HepG2 (cell line): ENCODE measurements around the gene CAMK1D. TPM values are rescaled to one million over a fixed set of nuclear protein-coding genes. Genes with fewer than 3 reads are reported as not detected.

Experiments
- ATAC-seq: fragments of 200-7000 bp; cut with Tn5 transposase; 3 replicates; pipeline ENCODE4 v1.9.1; 2020; ENCODE audit warnings: mild to moderate bottlenecking, moderate library complexity
- BruUV-seq: library from RNA; stranded (reverse); fragments of 400-500 nt; replicated peaks from 2 replicates; lab custom pipeline; 2021; lab: Mats Ljungman, UMichigan
- CTCF ChIA-PET: fragments of 300-600 bp; formaldehyde crosslinking; extraction: SDS; loops from one replicate; lab custom pipeline; 2021; ENCODE audit warnings: low total read pairs, inconsistent platforms, low intra/inter-chr PET ratio; lab: Yijun Ruan, JAX
- POLR2A ChIA-PET: fragments of 350-600 bp; sonication (Branson Sonifier 250); formaldehyde crosslinking; loops from one replicate; lab custom pipeline; 2020; ENCODE audit warnings: antibody characterized with exemption, inconsistent platforms; lab: Yijun Ruan, JAX
- DNase-seq: peaks from one replicate; pipeline ENCODE4 v3.0.0-alpha.2; 2015; ENCODE audit warnings: low spot score
- FAIRE-seq: peaks from 3 replicates; lab custom pipeline; 2011; peaks lifted over from hg19 to GRCh38; lab: Jason Lieb, UNC
- H2AFZ ChIP-seq: one replicate; pipeline ENCODE4 v1.6.1; 2011; ENCODE audit warnings: low read length, inconsistent platforms
- H3K27ac ChIP-seq: fragments of 300-600 bp; 3 replicates; pipeline ENCODE4 v1.8.0; 2011; ENCODE audit warnings: mixed run types, mild to moderate bottlenecking, mixed read lengths, low read length, inconsistent platforms; ENCODE audit not compliant: insufficient read depth; ENCODE audit errors: extremely low read length
- H3K27me3 ChIP-seq, 2 experiments: fragments of 200-600 bp in 1 of 2; 2 replicates in 1 of 2; 3 replicates in 1 of 2; pipeline versions ENCODE4 v1.6.0 to v1.8.0; 2011; ENCODE audit warnings: low read length in 2 of 2, mild to moderate bottlenecking in 2 of 2, moderate library complexity in 2 of 2, inconsistent platforms in 1 of 2; ENCODE audit not compliant: insufficient read depth in 2 of 2, control insufficient read depth in 1 of 2
- H3K36me3 ChIP-seq, 2 experiments: fragments of 200-600 bp in 1 of 2; replicated peaks in 1 of 2; 2 replicates in 1 of 2; 3 replicates in 1 of 2; pipeline versions ENCODE4 v1.5.1 to v1.8.0; 2011; ENCODE audit warnings: low read length in 2 of 2, inconsistent platforms in 1 of 2; ENCODE audit not compliant: insufficient read depth in 2 of 2, control insufficient read depth in 1 of 2
- H3K4me1 ChIP-seq: 2 replicates; pipeline ENCODE4 v1.5.1; 2012; ENCODE audit warnings: low read length, inconsistent platforms; ENCODE audit not compliant: insufficient read depth
- H3K4me2 ChIP-seq: 2 replicates; pipeline ENCODE4 v1.6.0; 2011; ENCODE audit warnings: low read depth, low read length, inconsistent platforms
- H3K4me3 ChIP-seq, 3 experiments: fragments of 200-600 bp in 1 of 3; sonication (generic), shearing (Covaris generic) in 1 of 3; replicated peaks in 1 of 3; 2 replicates each; pipeline ENCODE4 v1.5.1; 2011 to 2016; ENCODE audit warnings: low read length in 3 of 3, inconsistent platforms in 2 of 3, low read depth in 2 of 3, mild to moderate bottlenecking in 2 of 3, control low read depth in 1 of 3, mixed read lengths in 1 of 3; ENCODE audit not compliant: insufficient read depth in 1 of 3
- H3K79me2 ChIP-seq: one replicate; pipeline ENCODE4 v1.6.1; 2011; ENCODE audit warnings: low read length, inconsistent platforms; ENCODE audit not compliant: insufficient read depth
- H3K9ac ChIP-seq: 2 replicates; pipeline ENCODE4 v1.6.0; 2011; ENCODE audit warnings: mild to moderate bottlenecking, low read depth, low read length, inconsistent platforms; ENCODE audit not compliant: insufficient read depth
- H3K9me3 ChIP-seq: 2 replicates; pipeline ENCODE4 v1.5.1; 2012; ENCODE audit warnings: mild to moderate bottlenecking, low read length
- H4K20me1 ChIP-seq: 2 replicates; pipeline ENCODE4 v1.6.0; 2011; ENCODE audit warnings: inconsistent platforms, mild to moderate bottlenecking, low read length, moderate library complexity; ENCODE audit not compliant: insufficient read depth
- AFF4 ChIP-seq: sonication (generic); formaldehyde crosslinking; IDR thresholded peaks from 2 replicates; pipeline ENCODE4 v1.4.0; 2020; ENCODE audit warnings: missing genetic modification reagents
- ARNT2 ChIP-seq: sonication (generic); formaldehyde crosslinking; IDR thresholded peaks from 2 replicates; pipeline ENCODE4 v1.8.0; 2022; ENCODE audit warnings: mild to moderate bottlenecking, low read depth, missing genetic modification reagents, moderate library complexity
- CCDC6 ChIP-seq: sonication (generic); formaldehyde crosslinking; IDR thresholded peaks from 2 replicates; pipeline ENCODE4 v1.8.1; 2022; ENCODE audit warnings: mild to moderate bottlenecking, missing genetic modification reagents, moderate library complexity
- CSRNP2 ChIP-seq: sonication (generic); formaldehyde crosslinking; conservative IDR thresholded peaks from 2 replicates; pipeline ENCODE4 v1.8.0; 2022; ENCODE audit warnings: low read depth, missing genetic modification reagents
- DRAP1 ChIP-seq: IDR thresholded peaks from 2 replicates; pipeline ENCODE4 v1.6.1; 2016; ENCODE audit warnings: missing genetic modification reagents, missing compliant biosample characterization
- E2F1 ChIP-seq: sonication (generic); formaldehyde crosslinking; IDR thresholded peaks from 2 replicates; pipeline ENCODE4 v1.5.0; 2020; ENCODE audit warnings: missing genetic modification reagents
- EZH2 ChIP-seq: conservative IDR thresholded peaks from 2 replicates; pipeline ENCODE4 v1.6.1; 2012; ENCODE audit warnings: mild to moderate bottlenecking, low read depth, low read length, moderate library complexity
- HMGA1 ChIP-seq: sonication (generic); formaldehyde crosslinking; conservative IDR thresholded peaks from 2 replicates; pipeline ENCODE4 v1.4.0; 2020; ENCODE audit warnings: missing genetic modification reagents
- PHF20 ChIP-seq: sonication (generic); formaldehyde crosslinking; IDR thresholded peaks from 2 replicates; pipeline ENCODE4 v1.5.0; 2020; ENCODE audit warnings: mild to moderate bottlenecking, missing genetic modification reagents
- RELA ChIP-seq: sonication (generic); formaldehyde crosslinking; IDR thresholded peaks from 2 replicates; pipeline ENCODE4 v1.4.0; 2020; ENCODE audit warnings: missing genetic modification reagents
- SMC3 ChIP-seq: IDR thresholded peaks from 2 replicates; pipeline ENCODE4 v1.6.1; 2011; ENCODE audit warnings: low read length, improper control_type of control experiment
- ZFP1 ChIP-seq: IDR thresholded peaks from 2 replicates; pipeline ENCODE4 v1.6.1; 2016
- ZNF343 ChIP-seq: sonication (generic); formaldehyde crosslinking; IDR thresholded peaks from 2 replicates; pipeline ENCODE4 v1.4.0; 2020; ENCODE audit warnings: mild to moderate bottlenecking, missing genetic modification reagents
- ZNF510 ChIP-seq: sonication (generic); formaldehyde crosslinking; IDR thresholded peaks from 2 replicates; pipeline ENCODE4 v1.4.0; 2020; ENCODE audit warnings: low read depth, mild to moderate bottlenecking, missing genetic modification reagents
- ZNF589 ChIP-seq: sonication (generic); formaldehyde crosslinking; conservative IDR thresholded peaks from 2 replicates; pipeline ENCODE4 v1.8.0; 2022; ENCODE audit warnings: mild to moderate bottlenecking, moderate library complexity, missing genetic modification reagents
- ZNF772 ChIP-seq: sonication (generic); formaldehyde crosslinking; IDR thresholded peaks from 2 replicates; pipeline ENCODE4 v1.5.0; 2020; ENCODE audit warnings: mild to moderate bottlenecking, missing genetic modification reagents
- WGBS: methylation state at CpG from one replicate; pipeline ENCODE4 v1.1.6; 2017; ENCODE audit warnings: low lambda C conversion rate; 5-methylcytosine and 5-hydroxymethylcytosine counted together
- in situ Hi-C: cut with HindIII; loops from 2 replicates; pipeline ENCODE4 v1.10.0; 2017; ENCODE audit warnings: low pct_unique_long_range_greater_than_20kb; ENCODE audit not compliant: extremely low pct_ligation_motif_present
- intact Hi-C: fragments of 100-400 bp; cut with micrococcal nuclease; formaldehyde crosslinking; loops from one replicate; pipeline ENCODE4 v1.10.0; 2022; ENCODE audit not compliant: unreplicated experiment
- polyA plus RNA-seq, 8 experiments: library from polyadenylated mRNA; depleted of rRNA in 3 of 8; stranded (reverse) in 7 of 8; unstranded in 1 of 8; fragments of >200 nt; fragmentation: Illumina TruSeq in 4 of 8; extraction: Trizol in 4 of 8; gene quantifications; 2 replicates each; pipeline versions ENCODE4 v1.2.1 to v1.2.3, GENCODE V29; 2011 to 2016; ENCODE audit warnings: low read depth in 4 of 8, missing spikeins in 1 of 8, mixed read lengths in 1 of 8; ENCODE audit not compliant: insufficient read depth in 1 of 8
- total RNA-seq, 5 experiments: library from RNA; depleted of rRNA; stranded (reverse); fragments of >200 nt; fragmentation: Illumina TruSeq; extraction: Trizol; gene quantifications; 2 replicates each; pipeline ENCODE4 v1.2.3, GENCODE V29; 2016; ENCODE audit warnings: low read depth in 1 of 5

CAMK1D gene
- total and polyA plus RNA-seq, 2 of the 13 experiments (the other 11 are each of a cell fraction or from before 2014, with no cell fraction given) = under 0.01 TPM; not detected in 1

- in situ Hi-C loops = no loop called here
- H3K4me2 ChIP-seq = no peak overlapping the region
- DNase-seq (no peak), FAIRE-seq (no peak), ATAC-seq (no peak)
- no peaks in the 10 kb centered on the region for H3K9me3 ChIP-seq
- 64% methylated on average over 7 of the region's 7 CpGs for WGBS
- H3K9ac ChIP-seq = no peak overlapping the region
- BruUV-seq = no TSS peak
- H2AFZ ChIP-seq = no peak overlapping the region
- POLR2A ChIA-PET = no interaction called here
- H3K79me2 ChIP-seq = no peaks in the 10 kb centered on the region
- CTCF ChIA-PET = no interaction called here
- no peak overlapping the region for H3K4me3 ChIP-seq
- no peaks in the 10 kb centered on the region for H3K36me3 ChIP-seq
- H4K20me1 ChIP-seq = no peaks in the 10 kb centered on the region
- H3K27me3 ChIP-seq = peaks cover 0 to 4% of the 10 kb centered on the region in 2 experiments; a peak in 1 of 5 replicates
- peaks cover 12% of the 10 kb centered on the region; the same call in 1 of the 2 replicates for H3K4me1 ChIP-seq
- no peak overlapping the region for H3K27ac ChIP-seq
- intact Hi-C loops = no loop called here
- TF ChIP-seq ARNT2 = no peak
- TF ChIP-seq AFF4 (CRISPR knock-in tag) = no peak
- TF ChIP-seq ZNF343 (CRISPR knock-in tag) = no peak
- no peak for TF ChIP-seq PHF20
- TF ChIP-seq HMGA1 (CRISPR knock-in tag) = no peak
- no peak for TF ChIP-seq EZH2
- no peak for TF ChIP-seq ZFP1 (CRISPR knock-in tag)
- TF ChIP-seq CCDC6 (CRISPR knock-in tag) = no peak
- TF ChIP-seq E2F1 (CRISPR knock-in tag) = no peak
- no peak for TF ChIP-seq SMC3
- no peak for TF ChIP-seq ZNF772 (CRISPR knock-in tag)
- TF ChIP-seq ZNF589 (CRISPR knock-in tag) = no peak
- TF ChIP-seq DRAP1 (CRISPR knock-in tag) = no peak
- TF ChIP-seq ZNF510 = no peak
- no peak for TF ChIP-seq CSRNP2 (CRISPR knock-in tag)
- no peak for TF ChIP-seq RELA (CRISPR knock-in tag)
Measured at GRCh38 chr10:12691596-12691995, 342.2 kb downstream of the CAMK1D start.
